A172 (cell line): ENCODE results near the gene HERPUD2. TPM values are rescaled to one million over a fixed set of nuclear protein-coding genes. Genes with fewer than 3 reads are reported as not detected.
"Not testable (repeated sequence)": the region's sequence is repeated elsewhere in the genome, so short reads cannot be mapped to it uniquely, and the experiment has no call there.

Experiments used
- DNase-seq: peaks from one replicate; pipeline ENCODE4 v3.0.0-alpha.2; 2015; ENCODE audit warnings: low spot score
- total RNA-seq: library from RNA; depleted of rRNA; stranded (reverse); fragments of >200 nt; shearing (Covaris generic); gene quantifications from 2 replicates; pipeline ENCODE4 v1.2.3, GENCODE V29; 2014

The HERPUD2 gene
- total RNA-seq, 1 experiment from 2014 or later: 19.6 TPM

GRCh38 chr7:35677582-35678356 lies 17.2 kb downstream of the HERPUD2 start:
- no peak for DNase-seq

GRCh38 chr7:35676211-35676610 lies 18.7 kb downstream of the HERPUD2 start:
- no peak for DNase-seq

- no peak for DNase-seq
These were observed 23.9 kb downstream of the HERPUD2 start for GRCh38 chr7:35670856-35671569.

- not testable (repeated sequence) for DNase-seq
These were observed 34.5 kb downstream of the HERPUD2 start for GRCh38 chr7:35660411-35660810.

GRCh38 chr7:35658606-35659201 lies 36.2 kb downstream of the HERPUD2 start:
- no peak for DNase-seq

- DNase-seq: no peak
These were observed 37.8 kb downstream of the HERPUD2 start for GRCh38 chr7:35657125-35657524.

- not testable (repeated sequence) for DNase-seq
These were observed 40.4 kb downstream of the HERPUD2 start for GRCh38 chr7:35654558-35654957.

GRCh38 chr7:35652124-35652523 lies 42.8 kb downstream of the HERPUD2 start:
- no peak for DNase-seq

GRCh38 chr7:35650751-35651150 lies 44.2 kb downstream of the HERPUD2 start:
- no peak for DNase-seq

- DNase-seq: no peak
These were observed 45.2 kb downstream of the HERPUD2 start for GRCh38 chr7:35649711-35650110.

- no peak for DNase-seq
These were observed 46.6 kb downstream of the HERPUD2 start for GRCh38 chr7:35648367-35648766.

- DNase-seq: no peak
These were observed 47.8 kb downstream of the HERPUD2 start for GRCh38 chr7:35647171-35647574.

GRCh38 chr7:35646289-35647023 lies 48.5 kb downstream of the HERPUD2 start:
- DNase-seq: no peak

GRCh38 chr7:35645691-35646090 lies 49.2 kb downstream of the HERPUD2 start:
- no peak for DNase-seq

- peak; percentile 51 for DNase-seq
These were observed 64.6 kb downstream of the HERPUD2 start for GRCh38 chr7:35630024-35630972.

- DNase-seq: peak; percentile 40
These were observed 70.4 kb downstream of the HERPUD2 start for GRCh38 chr7:35624299-35625186.

GRCh38 chr7:35623381-35623780 lies 71.6 kb downstream of the HERPUD2 start:
- DNase-seq: no peak

GRCh38 chr7:35619863-35620262 lies 75.1 kb downstream of the HERPUD2 start:
- DNase-seq: no peak

- peak; percentile 10 for DNase-seq
These were observed 77.9 kb downstream of the HERPUD2 start for GRCh38 chr7:35617041-35617440.

GRCh38 chr7:35613150-35613549 lies 81.8 kb downstream of the HERPUD2 start:
- no peak for DNase-seq
